Choroid plexus epithelial cell (primary cell): ENCODE data around the gene PRX.

ENCODE experiments used
- DNase-seq: peaks from one replicate; pipeline ENCODE4 v3.0.0-alpha.2; 2010; ENCODE audit warnings: low read depth
- H3K4me3 ChIP-seq: 2 replicates; pipeline ENCODE4 v1.5.1; 2011; ENCODE audit warnings: low read depth, mild to moderate bottlenecking, control low read depth, low read length, moderate library complexity
- CTCF ChIP-seq: conservative IDR thresholded peaks from 2 replicates; pipeline ENCODE4 v1.5.1; 2011; ENCODE audit warnings: low read depth, mild to moderate bottlenecking, control low read depth, inconsistent platforms, low read length, moderate library complexity

The PRX gene

GRCh38 chr19:40348125-40348913, 64.9 kb downstream of the PRX start, which contains the start of the genes C19orf47 and PLD3:
Gene C19orf47 (minus strand): TSS chr19:40348397. CDS start chr19:40341857, 6,540 bp downstream.
Gene PLD3 (plus strand): TSS chr19:40348695. CDS start chr19:40366484, 17,789 bp downstream.
- DNase-seq = peak; percentile 100
- no peak for TF ChIP-seq CTCF
- H3K4me3 ChIP-seq = peak within 1 kb of the TSS; percentile 84

GRCh38 chr19:40344422-40344821, 68.8 kb downstream of the PRX start:
- H3K4me3 ChIP-seq = no peak overlapping the region
- TF ChIP-seq CTCF = no peak
- DNase-seq = no peak
